ENCODE data around the gene KRTAP6-3.

KRTAP6-3 gene

DNA sequence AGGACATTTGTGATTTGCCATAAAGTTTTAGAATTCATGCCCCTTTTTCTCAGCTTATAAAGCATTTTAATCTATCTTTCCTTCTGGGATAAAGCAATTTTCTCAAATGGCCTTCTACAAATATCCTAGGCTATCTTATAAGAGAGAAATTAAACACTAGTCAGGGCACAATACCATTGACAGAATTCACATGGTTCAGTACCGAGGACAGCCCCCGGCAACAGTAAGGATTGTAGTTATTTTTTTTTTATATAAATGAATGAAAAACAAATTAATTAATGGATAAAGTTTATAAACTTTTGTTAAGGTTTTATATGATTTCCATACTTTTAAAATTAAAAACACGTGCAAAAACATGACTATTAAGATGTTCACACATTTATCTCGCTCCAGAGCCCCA is 35.9 kb downstream of the KRTAP6-3 start:
- no peak for DNase-seq

DNA sequence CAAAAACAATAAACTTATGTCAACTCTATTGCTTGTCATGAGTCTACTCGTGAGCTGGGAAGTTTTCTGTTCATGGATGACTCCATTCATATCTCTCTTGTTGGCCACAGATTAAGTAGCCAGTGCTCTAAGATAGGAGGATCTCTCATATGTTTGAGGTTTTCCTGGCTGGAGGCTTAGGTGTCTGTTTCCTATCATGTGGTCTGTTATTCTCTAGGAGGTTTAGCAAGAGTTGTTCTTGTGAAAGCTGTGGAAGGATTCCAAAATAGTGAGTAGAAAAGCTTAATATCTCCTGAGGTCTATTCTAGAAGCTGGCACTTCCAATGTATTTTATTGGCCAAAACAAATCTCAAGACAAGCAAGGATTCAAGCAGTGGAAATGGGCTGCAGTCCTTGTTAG is 37.0 kb downstream of the KRTAP6-3 start:
- no peak for DNase-seq

DNA sequence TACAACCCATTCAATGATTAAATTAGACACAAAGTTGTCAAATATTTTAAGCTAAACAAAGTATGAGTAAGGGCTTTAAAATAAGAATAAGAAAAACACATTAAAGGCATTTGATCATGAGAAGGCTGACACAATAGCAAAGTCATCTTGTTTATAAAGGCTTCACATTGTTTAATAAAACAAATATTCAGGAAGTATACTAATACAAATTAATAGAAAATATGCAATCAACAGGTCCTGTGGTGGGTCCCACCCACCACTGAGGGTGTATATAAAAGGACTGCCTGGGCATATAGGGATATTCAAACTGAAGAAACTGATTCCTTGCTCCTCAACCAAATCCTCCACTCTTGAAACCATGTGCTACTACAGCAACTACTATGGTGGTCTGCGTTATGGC is 42.7 kb downstream of the KRTAP6-3 start, which contains the start of gene KRTAP20-2:
TSS of gene KRTAP20-2 (plus strand) at position 301 of the 400 bp plus-strand sequence. CDS start at position 359, 58 bp downstream.
- DNase-seq: no peak

DNA sequence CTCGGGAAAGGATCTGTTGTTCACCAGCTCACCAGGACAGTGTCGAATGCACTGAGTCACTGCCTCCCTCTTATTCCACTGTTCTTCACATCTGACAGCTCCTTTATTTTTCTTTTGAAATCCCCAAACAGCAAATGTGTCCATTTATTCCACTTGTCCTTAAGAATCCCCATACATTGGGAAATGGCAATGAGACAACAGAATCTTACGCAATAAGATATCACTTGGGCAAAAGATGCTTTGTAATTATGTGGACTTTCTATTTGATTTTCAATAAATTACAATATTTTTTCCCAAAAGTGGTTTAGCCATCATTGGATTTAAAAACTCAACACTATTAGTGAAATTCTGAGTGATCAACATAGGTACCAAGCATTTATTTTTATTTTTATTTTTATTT is 46.4 kb downstream of the KRTAP6-3 start:
- DNase-seq: no peak

DNA sequence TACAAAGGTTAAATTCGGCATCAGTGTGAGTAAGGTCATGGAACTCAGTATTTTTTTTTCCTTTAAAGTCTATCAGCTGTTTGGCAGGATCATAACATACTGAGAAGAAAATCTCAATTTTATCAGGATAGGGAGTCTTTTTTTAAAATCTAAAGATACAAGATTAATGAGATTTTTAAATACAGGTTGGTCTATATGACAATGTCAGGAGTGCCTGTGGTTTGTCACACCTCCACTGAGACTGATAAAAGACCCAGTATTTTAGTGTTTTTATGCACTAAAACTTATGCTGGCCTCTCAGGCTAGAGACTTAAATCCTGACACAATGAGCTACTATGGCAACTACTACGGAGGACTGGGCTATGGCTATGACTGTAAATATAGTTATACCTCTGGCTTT is 50.3 kb downstream of the KRTAP6-3 start, which contains the start of gene KRTAP20-3:
TSS of gene KRTAP20-3 (plus strand) at position 301 of the 400 bp plus-strand sequence.
- no peak for DNase-seq

Data from NCI-H1105 treated with DMSO at 0.1 percent for 48 hours (cell line).